Brain microvascular endothelial cell (primary cell): ENCODE measurements around the gene MICAL2.

Source experiments
- DNase-seq: peaks from one replicate; pipeline ENCODE4 v3.0.0-alpha.2; 2020
- H3K27ac ChIP-seq: fragments of 250-450 bp; sonication (Bioruptor Pico); 2 replicates; pipeline ENCODE4 v1.5.1; 2020; ENCODE audit warnings: mild to moderate bottlenecking, moderate library complexity
- H3K27me3 ChIP-seq: fragments of 250-450 bp; sonication (Bioruptor Pico); replicated peaks from 2 replicates; pipeline ENCODE4 v1.5.1; 2020; ENCODE audit warnings: mild to moderate bottlenecking
- H3K36me3 ChIP-seq: fragments of 250-450 bp; sonication (Bioruptor Pico); replicated peaks from 2 replicates; pipeline ENCODE4 v1.5.1; 2020; ENCODE audit warnings: mild to moderate bottlenecking
- H3K4me3 ChIP-seq: 2 replicates; pipeline ENCODE4 v1.5.1; 2011; ENCODE audit warnings: low read depth, mild to moderate bottlenecking, control low read depth, low read length, moderate library complexity
- CTCF ChIP-seq: IDR thresholded peaks from 2 replicates; pipeline ENCODE4 v1.5.1; 2011; ENCODE audit warnings: low read depth, mild to moderate bottlenecking, moderate library complexity, low read length, control low read depth, inconsistent platforms; ENCODE audit errors: missing control alignments
- in situ Hi-C: cut with HindIII; loops from 2 replicates; pipeline ENCODE4 v1.10.0; 2017; ENCODE audit warnings: low sequenced_read_pairs, low pct_ligation_motif_present

MICAL2 gene

DNA sequence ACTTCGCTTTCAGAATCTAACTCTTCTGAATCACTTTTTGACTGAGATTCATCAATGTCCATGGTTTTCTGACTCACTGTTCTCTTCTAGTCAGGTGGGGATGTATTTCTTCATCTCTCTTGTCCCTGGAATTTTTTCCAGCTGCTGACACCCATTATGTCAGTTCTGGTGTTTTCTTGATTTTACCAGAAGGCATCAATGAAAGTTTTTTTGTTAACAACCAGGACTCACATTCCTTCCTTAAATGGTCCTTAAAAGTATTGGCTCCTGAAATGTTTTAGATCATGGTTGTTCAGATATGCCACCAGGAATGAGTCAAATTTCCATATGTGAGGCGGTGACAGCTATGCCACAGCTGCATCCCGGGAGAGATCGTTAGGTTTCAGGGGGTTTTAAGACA is 12.9 kb downstream of the MICAL2 start:
- Histone ChIP-seq H3K27ac (peak overlapping the region; percentile 79), H3K36me3 (peaks cover 77% of the 10 kb centered on the region), H3K27me3 (no peaks in the 10 kb centered on the region), H3K4me3 (no peak overlapping the region)
- no peak for DNase-seq
- in situ Hi-C loops, result no loop called here
- TF ChIP-seq CTCF, result no peak

GRCh38 chr11:12123799-12124198 is 13.4 kb downstream of the MICAL2 start:
- peaks cover 75% of the 10 kb centered on the region for H3K36me3 ChIP-seq
- in situ Hi-C loops, result no loop called here
- no peak overlapping the region for H3K4me3 ChIP-seq
- TF ChIP-seq CTCF, result no peak
- no peaks in the 10 kb centered on the region for H3K27me3 ChIP-seq
- peak overlapping the region; percentile 79 for H3K27ac ChIP-seq
- no peak for DNase-seq

DNA sequence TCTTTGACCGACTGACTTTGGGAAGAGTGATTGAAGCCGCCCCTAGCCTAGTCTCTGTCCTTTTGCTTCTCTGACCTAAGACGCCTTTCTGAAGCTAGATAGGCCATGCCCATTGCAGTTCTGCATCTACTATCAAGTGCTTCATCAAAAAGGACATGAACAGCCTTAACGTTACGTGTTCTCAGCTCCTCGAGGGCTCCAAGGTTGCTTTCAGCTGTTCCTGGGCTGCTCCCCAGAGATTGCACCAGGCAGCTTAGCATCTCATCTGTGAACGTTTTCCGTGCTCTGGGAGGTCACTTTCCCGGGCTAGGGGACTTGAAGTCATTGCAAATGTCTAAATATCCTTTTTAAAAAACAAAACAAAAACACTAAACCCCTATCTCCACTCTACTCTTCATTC is 13.9 kb downstream of the MICAL2 start:
- DNase-seq, result no peak
- Histone ChIP-seq H3K4me3 (no peak overlapping the region), H3K27me3 (no peaks in the 10 kb centered on the region), H3K36me3 (peaks cover 74% of the 10 kb centered on the region), H3K27ac (peak overlapping the region; percentile 79)
- no peak for TF ChIP-seq CTCF
- in situ Hi-C loops, result no loop called here

GRCh38 chr11:12125609-12126149 is 15.3 kb downstream of the MICAL2 start:
- in situ Hi-C loops, result no loop called here
- DNase-seq, result no peak
- H3K27me3 ChIP-seq, result no peaks in the 10 kb centered on the region
- no peak overlapping the region for H3K4me3 ChIP-seq
- no peak for TF ChIP-seq CTCF
- peaks cover 73% of the 10 kb centered on the region for H3K36me3 ChIP-seq
- H3K27ac ChIP-seq, result peak overlapping the region; percentile 79

DNA sequence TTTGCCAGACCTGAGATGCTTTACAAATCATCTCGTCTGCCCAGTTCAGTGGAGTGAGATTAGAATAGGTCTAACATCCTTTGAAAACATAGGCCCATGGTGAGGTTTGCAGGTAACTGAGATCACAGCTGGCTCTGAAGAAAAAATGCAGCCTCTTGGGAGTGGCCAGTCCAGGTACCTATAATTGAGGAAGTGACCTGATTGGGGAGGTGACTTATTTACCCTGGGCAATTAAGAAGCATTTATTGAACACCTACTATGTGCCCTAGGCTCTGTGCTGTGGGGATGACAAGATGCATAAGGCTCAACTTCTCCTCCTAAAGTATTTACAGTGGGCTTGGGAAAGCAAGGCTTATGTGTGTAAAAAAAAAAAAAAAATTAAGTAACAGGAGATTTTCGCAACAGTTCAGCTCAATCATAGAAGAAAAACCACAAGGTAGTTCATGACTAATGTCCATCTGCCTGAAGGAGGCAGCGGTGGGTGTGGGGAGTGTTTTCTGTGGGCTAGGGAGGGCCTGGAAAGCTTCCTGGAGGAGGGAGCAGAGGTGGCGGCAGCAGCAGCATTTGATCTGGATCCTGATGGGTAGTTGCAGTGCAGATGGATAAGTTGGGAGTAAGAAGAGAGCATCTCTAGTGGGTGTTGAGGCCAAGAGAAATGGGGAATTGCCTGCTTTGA is 16.1 kb downstream of the MICAL2 start:
- Histone ChIP-seq H3K4me3 (no peak overlapping the region), H3K36me3 (peaks cover 69% of the 10 kb centered on the region), H3K27me3 (no peaks in the 10 kb centered on the region), H3K27ac (peak overlapping the region; percentile 79)
- DNase-seq, result peak; percentile 76
- peak; percentile 23 for TF ChIP-seq CTCF
- in situ Hi-C loops, result no loop called here
